AG04449 (cell line): ENCODE measurements around the gene JMJD8.

Experiments used
- CTCF ChIA-PET: fragments of 350-600 bp; formaldehyde crosslinking; extraction: SDS; loops from one replicate; lab custom pipeline; 2021; ENCODE audit warnings: antibody characterized with exemption; lab: Yijun Ruan, JAX
- POLR2A ChIA-PET: fragments of 400-600, 350-600 bp; formaldehyde crosslinking; extraction: SDS; loops from one replicate; lab custom pipeline; 2020; ENCODE audit warnings: antibody characterized with exemption, inconsistent platforms; lab: Yijun Ruan, JAX
- DNase-seq: peaks from one replicate; pipeline ENCODE4 v3.0.0-alpha.2; 2010; ENCODE audit warnings: low read depth, low spot score
- H3K4me3 ChIP-seq: 2 replicates; pipeline ENCODE4 v1.5.1; 2011; ENCODE audit warnings: low read depth, mild to moderate bottlenecking, control low read depth, low read length
- CTCF ChIP-seq: IDR thresholded peaks from one replicate; pipeline ENCODE4 v1.5.1; 2011; ENCODE audit warnings: mild to moderate bottlenecking, moderate library complexity, low read length, control low read depth, inconsistent platforms; ENCODE audit not compliant: insufficient read depth; ENCODE audit errors: missing control alignments

JMJD8 gene

GRCh38 chr16:649631-650030 lies 34.5 kb downstream of the JMJD8 start:
- CTCF ChIA-PET = interaction anchor here (0.8 to 2.1 kb wide), 3 partner anchors 10 to 18 kb away, joined by 3 to 11 read pairs (median 9); partner anchors contain the start of gene RHOT2
- TF ChIP-seq CTCF = no peak
- DNase-seq = no peak
- peak overlapping the region; percentile 74 for H3K4me3 ChIP-seq
- POLR2A ChIA-PET = interaction anchor here (0.7 to 1.1 kb wide), 3 partner anchors 13 to 32 kb away, joined by 3 read pairs; no protein-coding TSS in a partner anchor

- peak; percentile 28 for DNase-seq
- ChIA-PET POLR2A (interaction anchor here (0.7 to 1.1 kb wide), 3 partner anchors 12 to 32 kb away, joined by 3 read pairs; no protein-coding TSS in a partner anchor), CTCF (interaction anchor here (0.8 to 2.1 kb wide), 8 partner anchors 10 to 62 kb away, joined by 3 to 11 read pairs (median 7); partner anchors contain the start of gene RHOT2)
- TF ChIP-seq CTCF = no peak
- peak within 1 kb of the TSS; percentile 74 for H3K4me3 ChIP-seq
Measured at GRCh38 chr16:648781-649589, 35.1 kb downstream of the JMJD8 start, which contains the start of gene WDR90. WDR90 (plus strand) TSS chr16:649365; CDS start chr16:649417, 52 bp downstream.

GRCh38 chr16:648071-648780 lies 35.9 kb downstream of the JMJD8 start:
- H3K4me3 ChIP-seq = peak overlapping the region; percentile 74
- CTCF ChIA-PET = interaction anchor here (0.9 to 1.9 kb wide), 5 partner anchors 10 to 62 kb away, joined by 4 to 8 read pairs (median 6); partner anchors contain the start of gene RHOT2
- no peak for DNase-seq
- POLR2A ChIA-PET = interaction anchor here (0.8 kb wide), 1 partner anchor 12 kb away, joined by 3 read pairs; the partner anchor contains the start of gene METTL26
- peak; percentile 62 for TF ChIP-seq CTCF

- ChIA-PET CTCF (interaction anchor here (1.3 to 1.9 kb wide), 4 partner anchors 9 to 20 kb away, joined by 5 to 8 read pairs (median 7); partner anchors contain the start of gene RHOT2), POLR2A (interaction anchor here (0.8 kb wide), 1 partner anchor 11 kb away, joined by 3 read pairs; the partner anchor contains the start of gene METTL26)
- TF ChIP-seq CTCF = no peak
Measured at GRCh38 chr16:647173-647902, 36.8 kb downstream of the JMJD8 start.

GRCh38 chr16:646679-647172 lies 37.4 kb downstream of the JMJD8 start:
- TF ChIP-seq CTCF = no peak
- no peak overlapping the region for H3K4me3 ChIP-seq
- POLR2A ChIA-PET = no interaction called here
- CTCF ChIA-PET = no interaction called here
- no peak for DNase-seq

More at GRCh38 chr16:647173-647902, 36.8 kb downstream of the JMJD8 start:
- no peak overlapping the region for H3K4me3 ChIP-seq
- DNase-seq = no peak
